Measurements from ENCODE around the gene TIMM8B. TPM values are rescaled to one million over a fixed set of nuclear protein-coding genes. Genes with fewer than 3 reads are reported as not detected.

The TIMM8B gene
- total RNA-seq, 1 donor from 2014 or later, result 28.9 TPM

DNA sequence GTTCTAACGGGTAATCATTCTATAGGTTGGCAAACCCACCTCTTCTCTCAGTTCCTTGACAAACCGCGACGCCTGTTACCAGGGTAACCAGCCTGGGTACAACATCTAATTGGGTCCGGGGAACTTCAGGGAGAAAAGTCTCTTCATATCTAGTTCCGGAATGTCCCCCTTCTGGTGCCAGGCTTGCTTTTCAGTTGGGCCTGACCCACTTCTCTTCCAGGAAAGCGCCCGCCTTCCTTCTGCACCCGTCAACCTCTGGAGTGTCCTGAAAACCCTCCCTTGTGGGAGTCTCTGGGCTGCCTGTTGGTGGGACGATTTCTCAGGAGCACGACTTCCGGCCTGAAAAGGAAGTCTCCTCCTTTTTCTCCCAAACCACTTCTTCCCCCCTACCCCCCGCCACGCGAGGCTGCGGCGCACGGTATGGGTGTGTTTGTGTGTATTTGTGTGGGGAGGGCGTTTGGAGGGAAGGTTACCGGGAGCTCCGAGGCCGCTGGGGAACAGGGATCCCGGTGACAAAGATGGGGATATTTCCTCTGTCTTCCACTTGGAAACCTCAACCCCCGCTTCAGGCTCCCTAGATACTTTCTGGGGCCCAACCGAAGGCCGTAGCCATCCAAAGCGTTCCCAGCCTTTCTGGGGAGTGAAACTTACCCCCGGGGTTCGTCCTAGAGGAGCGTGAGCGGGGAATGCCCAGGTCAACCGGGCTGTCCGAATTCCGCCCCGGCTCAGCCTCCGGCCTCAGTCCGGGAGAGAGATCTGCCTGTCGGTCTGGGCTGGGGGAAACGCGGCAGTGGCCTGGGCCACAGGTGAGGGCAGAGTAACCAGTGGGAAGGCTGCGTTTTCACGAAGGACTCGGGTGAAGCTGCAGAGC lies 12.4 kb downstream of the TIMM8B start, which contains the start of the genes NKAPD1 and PIH1D2:
TSS of gene NKAPD1 (plus strand) at position 359 of the 871 bp plus-strand sequence. CDS start 1,276 bp downstream, outside the sequence.
TSS of gene PIH1D2 (minus strand) at position 77 of the 871 bp plus-strand sequence. CDS start 843 bp downstream, outside the sequence.
- Histone ChIP-seq H3K4me1 (peaks cover 0 to 6% of the 10 kb centered on the region in 2 donors), H3K36me3 (peaks cover 19 to 33% of the 10 kb centered on the region in 2 donors), H3K9me3 (no peaks in the 10 kb centered on the region), H3K27me3 (no peaks in the 10 kb centered on the region), H3K4me3 (peak within 1 kb of the TSS; percentile 78 to 82), H3K27ac (peak within 1 kb of the TSS; percentile 87 to 92)
- intact Hi-C loops (cut with DNase I), result loop anchor here (1.0 to 10.0 kb wide), 5 partner anchors 12 to 1241 kb away; partner anchors contain the start of genes ALG9, SDHD, TIMM8B and TTC12
- TF ChIP-seq, protein P1, sequence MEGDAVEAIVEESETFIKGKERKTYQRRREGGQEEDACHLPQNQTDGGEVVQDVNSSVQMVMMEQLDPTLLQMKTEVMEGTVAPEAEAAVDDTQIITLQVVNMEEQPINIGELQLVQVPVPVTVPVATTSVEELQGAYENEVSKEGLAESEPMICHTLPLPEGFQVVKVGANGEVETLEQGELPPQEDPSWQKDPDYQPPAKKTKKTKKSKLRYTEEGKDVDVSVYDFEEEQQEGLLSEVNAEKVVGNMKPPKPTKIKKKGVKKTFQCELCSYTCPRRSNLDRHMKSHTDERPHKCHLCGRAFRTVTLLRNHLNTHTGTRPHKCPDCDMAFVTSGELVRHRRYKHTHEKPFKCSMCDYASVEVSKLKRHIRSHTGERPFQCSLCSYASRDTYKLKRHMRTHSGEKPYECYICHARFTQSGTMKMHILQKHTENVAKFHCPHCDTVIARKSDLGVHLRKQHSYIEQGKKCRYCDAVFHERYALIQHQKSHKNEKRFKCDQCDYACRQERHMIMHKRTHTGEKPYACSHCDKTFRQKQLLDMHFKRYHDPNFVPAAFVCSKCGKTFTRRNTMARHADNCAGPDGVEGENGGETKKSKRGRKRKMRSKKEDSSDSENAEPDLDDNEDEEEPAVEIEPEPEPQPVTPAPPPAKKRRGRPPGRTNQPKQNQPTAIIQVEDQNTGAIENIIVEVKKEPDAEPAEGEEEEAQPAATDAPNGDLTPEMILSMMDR (IDR thresholded peaks at IDR 0.05), result peak in 1 of 3 experiments; percentile 6
- peak; percentile 26 to 91 for DNase-seq (ENCODE audit: low spot score in 2 of 2)

DNA sequence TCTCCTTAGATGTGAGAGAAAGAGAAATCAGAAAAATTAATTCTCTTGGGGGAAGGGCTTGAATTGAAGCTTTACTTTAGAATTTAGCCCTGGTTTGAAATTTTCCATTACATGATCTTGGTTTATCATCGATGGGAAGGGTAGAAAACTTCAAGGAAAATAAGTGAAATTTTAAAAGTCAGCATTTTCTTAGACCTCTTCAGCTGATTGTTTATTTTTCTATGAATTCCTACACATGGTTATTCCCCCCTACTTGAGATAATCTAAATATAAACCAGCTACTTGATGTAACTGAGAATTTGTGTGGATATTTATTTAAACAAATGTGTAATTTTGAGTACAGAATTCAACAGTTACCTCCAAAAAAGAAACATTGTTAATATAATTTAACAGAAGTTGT lies 23.6 kb downstream of the TIMM8B start:
- peaks cover 29 to 49% of the 10 kb centered on the region in 2 donors for H3K36me3 ChIP-seq
- intact Hi-C loops (cut with DNase I), result no loop called here
- H3K27me3 ChIP-seq, result no peaks in the 10 kb centered on the region
- TF ChIP-seq, protein P1 (IDR thresholded peaks at IDR 0.05), result no peak
- DNase-seq (ENCODE audit: low spot score in 2 of 2), result no peak
- H3K27ac ChIP-seq, result no peak overlapping the region
- H3K4me3 ChIP-seq, result no peak overlapping the region
- H3K9me3 ChIP-seq, result no peaks in the 10 kb centered on the region
- no peaks in the 10 kb centered on the region for H3K4me1 ChIP-seq

DNA sequence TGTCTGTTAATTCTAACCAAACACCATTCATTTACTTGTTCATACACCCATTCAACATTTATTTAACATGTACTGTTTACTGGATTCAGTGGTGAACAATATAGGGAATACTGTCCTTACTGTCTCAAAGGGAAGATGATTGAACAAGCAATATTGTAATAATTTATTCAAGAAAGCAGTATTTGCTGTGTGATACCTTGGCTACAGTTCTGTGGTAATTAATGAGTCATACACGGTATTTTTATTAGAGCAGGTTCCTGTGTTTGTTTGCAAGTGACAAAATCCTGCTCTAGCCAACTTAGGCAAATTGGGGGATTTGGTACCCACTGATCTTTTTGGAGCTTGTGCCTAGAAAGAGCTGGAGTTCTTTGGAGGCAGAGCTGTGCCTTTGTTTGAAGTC lies 28.5 kb downstream of the TIMM8B start:
- Histone ChIP-seq H3K4me1 (no peaks in the 10 kb centered on the region), H3K4me3 (no peak overlapping the region), H3K36me3 (peaks cover 44 to 51% of the 10 kb centered on the region in 2 donors), H3K27me3 (no peaks in the 10 kb centered on the region), H3K27ac (no peak overlapping the region), H3K9me3 (no peaks in the 10 kb centered on the region)
- intact Hi-C loops (cut with DNase I), result no loop called here
- DNase-seq (ENCODE audit: low spot score in 2 of 2), result no peak
- TF ChIP-seq, protein P1 (IDR thresholded peaks at IDR 0.05), result no peak

DNA sequence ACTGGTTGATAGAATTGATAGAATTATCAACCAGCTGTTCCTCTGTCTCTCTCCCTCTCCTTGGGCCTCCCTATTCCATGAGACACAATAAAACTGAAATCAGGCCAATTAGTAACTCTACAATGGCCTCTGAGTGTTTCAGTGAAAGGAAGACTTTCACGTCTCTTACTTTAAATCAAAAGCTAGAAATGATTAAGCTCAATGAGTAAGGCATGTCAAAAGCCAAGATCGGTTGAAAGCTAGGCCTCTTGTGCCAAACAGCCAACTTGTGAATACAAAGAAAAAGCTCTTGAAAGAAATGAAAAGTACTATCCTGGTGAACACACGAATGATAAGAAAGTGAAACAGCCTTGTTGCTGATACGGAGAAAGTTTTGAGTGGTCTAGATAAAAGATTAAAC lies 29.4 kb downstream of the TIMM8B start:
- TF ChIP-seq, protein P1 (IDR thresholded peaks at IDR 0.05), result no peak
- Histone ChIP-seq H3K4me1 (no peaks in the 10 kb centered on the region), H3K27ac (no peak overlapping the region), H3K36me3 (peaks cover 44 to 51% of the 10 kb centered on the region in 2 donors), H3K27me3 (no peaks in the 10 kb centered on the region), H3K4me3 (no peak overlapping the region), H3K9me3 (no peaks in the 10 kb centered on the region)
- DNase-seq (ENCODE audit: low spot score in 2 of 2), result no peak
- intact Hi-C loops (cut with DNase I), result no loop called here

DNA sequence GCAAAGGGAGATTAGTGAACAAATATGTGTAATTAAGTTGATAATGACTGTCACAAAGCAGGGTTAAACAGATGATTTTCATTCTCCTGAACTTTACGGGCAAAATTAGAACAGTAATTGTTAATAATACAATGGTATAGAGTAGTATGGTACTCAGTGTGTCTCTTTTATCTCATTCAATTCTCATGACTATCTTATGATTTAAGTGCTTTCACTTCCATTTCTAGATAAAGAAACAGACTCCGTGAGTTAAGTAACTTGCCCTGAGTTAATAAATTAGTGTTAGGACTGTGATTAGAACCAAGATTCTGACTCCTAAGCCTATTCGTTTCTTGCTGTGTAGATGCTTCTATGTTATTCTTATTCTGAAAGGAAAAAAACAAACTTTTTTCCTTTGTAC lies 34.8 kb downstream of the TIMM8B start:
- Histone ChIP-seq H3K9me3 (no peaks in the 10 kb centered on the region), H3K27ac (no peak overlapping the region), H3K36me3 (peaks cover 33 to 35% of the 10 kb centered on the region in 2 donors), H3K4me3 (no peak overlapping the region), H3K27me3 (no peaks in the 10 kb centered on the region), H3K4me1 (peaks cover 0 to 4% of the 10 kb centered on the region in 2 donors)
- no peak for DNase-seq (ENCODE audit: low spot score in 2 of 2)
- TF ChIP-seq, protein P1 (IDR thresholded peaks at IDR 0.05), result no peak
- intact Hi-C loops (cut with DNase I), result no loop called here
